Measurements from ENCODE around the gene TPRX1. TPM values are rescaled to one million over a fixed set of nuclear protein-coding genes. Genes with fewer than 3 reads are reported as not detected.

TPRX1 gene
- total RNA-seq, 1 donor from 2014 or later: not detected

Other genes starting within 250 kb of the TPRX1 start
- gene ZNF541, start 231.4 kb downstream of the TPRX1 start, total RNA-seq: 0.12 TPM in 2 replicates
- 18.1 and 20.6 TPM in 2 replicates for gene BICRA, start 195.4 kb downstream of the TPRX1 start, total RNA-seq
- 0.47 and 0.49 TPM in 2 replicates for gene EHD2, start 91.1 kb downstream of the TPRX1 start, total RNA-seq
- 292 and 295 TPM in 2 replicates for gene NOP53, start 59.0 kb downstream of the TPRX1 start, total RNA-seq
- 82.9 and 89.1 TPM in 2 replicates for gene SELENOW, start 25.8 kb downstream of the TPRX1 start, total RNA-seq
- not detected in 2 replicates for gene CRX, start 17.4 kb upstream of the TPRX1 start, total RNA-seq
- not detected in 2 replicates for gene TPRX2, start 54.7 kb upstream of the TPRX1 start, total RNA-seq
- not detected in 2 replicates for gene SULT2A1, start 81.8 kb upstream of the TPRX1 start, total RNA-seq
- gene BSPH1, start 187.6 kb upstream of the TPRX1 start, total RNA-seq: not detected in 2 replicates
- gene ELSPBP1, start 190.1 kb upstream of the TPRX1 start, total RNA-seq: not detected in 2 replicates
- not detected in 2 replicates for gene CABP5, start 239.5 kb upstream of the TPRX1 start, total RNA-seq

All from T-helper 1 cell treated with Interleukin-12 subunit alpha and Interleukin-12 subunit beta and Interleukin-4 antibody, amounts not matched to agents 30 ng/mL and 1 ng/mL, for 36 hours (primary cell).